Epithelial cell of proximal tubule (primary cell): ENCODE results near the gene CLEC1A. TPM values are rescaled to one million over a fixed set of nuclear protein-coding genes. Genes with fewer than 3 reads are reported as not detected.

Source experiments
- DNase-seq: peaks from one replicate; pipeline ENCODE4 v3.0.0-alpha.2; 2011; ENCODE audit warnings: low read depth
- H3K4me3 ChIP-seq: 2 replicates; pipeline ENCODE4 v1.5.1; 2011; ENCODE audit warnings: low read depth, mild to moderate bottlenecking, low read length
- CTCF ChIP-seq: conservative IDR thresholded peaks from 2 replicates; pipeline ENCODE4 v1.5.1; 2012; ENCODE audit warnings: low read depth, mild to moderate bottlenecking, low read length
- total RNA-seq: library from RNA; depleted of rRNA; stranded (reverse); fragments of >200 nt; gene quantifications from 2 replicates; pipeline ENCODE4 v1.2.3, GENCODE V29; 2015

CLEC1A gene
- total RNA-seq, 1 donor from 2014 or later, result not detected

GRCh38 chr12:10132850-10133370 lies 34.1 kb upstream of the CLEC1A start:
- no peak for TF ChIP-seq CTCF
- DNase-seq, result no peak
- H3K4me3 ChIP-seq, result no peak overlapping the region

DNA sequence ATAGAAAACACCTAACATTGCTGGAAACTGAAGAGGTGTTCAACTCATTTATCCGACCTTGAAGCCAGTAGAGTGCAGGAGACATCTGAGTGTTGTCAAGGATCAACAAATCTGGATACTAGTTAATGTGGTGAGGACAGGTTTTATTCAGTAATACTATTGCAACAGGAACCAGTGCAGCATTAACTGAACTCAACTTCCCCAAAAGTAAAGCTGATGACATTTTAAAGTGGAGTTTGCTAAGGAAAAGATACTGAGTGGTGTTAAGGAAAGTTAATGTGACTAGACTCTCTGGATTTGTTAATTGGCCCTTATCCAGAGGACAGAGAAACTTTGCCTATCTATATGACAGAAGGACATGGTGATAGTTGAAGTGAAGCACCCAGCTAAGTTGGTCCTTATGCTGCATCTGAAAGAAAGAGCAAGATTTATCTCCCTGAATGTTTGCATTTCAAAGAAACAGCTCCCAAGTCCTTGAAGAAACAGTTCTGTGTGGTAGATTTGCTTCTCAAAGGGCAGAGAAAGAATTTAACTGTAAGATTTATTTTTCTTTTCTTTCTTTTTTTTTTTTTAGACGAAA lies 32.4 kb upstream of the CLEC1A start:
- TF ChIP-seq CTCF, result no peak
- DNase-seq, result no peak
- no peak overlapping the region for H3K4me3 ChIP-seq

GRCh38 chr12:10130042-10130441 lies 31.3 kb upstream of the CLEC1A start, which contains the start of gene CLEC7A:
TSS of gene CLEC7A (minus strand) at chr12:10130199. CDS start at chr12:10130082, 117 bp downstream.
- H3K4me3 ChIP-seq, result no peak within 1 kb of the TSS
- no peak for DNase-seq
- TF ChIP-seq CTCF, result no peak

DNA sequence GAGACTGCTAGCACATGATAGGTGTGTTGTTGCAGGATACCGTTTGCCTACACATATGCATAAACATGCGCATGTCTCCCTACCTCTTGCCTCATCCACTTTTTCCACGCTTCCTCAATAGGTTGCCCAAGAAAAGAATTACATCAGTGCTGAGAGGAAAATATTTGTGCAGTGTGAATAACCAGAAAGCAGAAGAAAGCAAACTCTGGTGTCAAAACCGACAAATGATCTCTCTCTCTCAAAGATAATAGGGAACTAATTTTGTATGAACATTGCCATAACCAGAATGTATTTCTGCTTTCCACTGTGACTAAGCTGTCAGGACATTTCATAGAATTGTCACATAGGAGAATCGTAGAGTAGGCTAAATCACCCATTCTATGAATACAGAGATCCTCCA lies 29.9 kb upstream of the CLEC1A start:
- no peak for TF ChIP-seq CTCF
- H3K4me3 ChIP-seq, result no peak overlapping the region
- no peak for DNase-seq

DNA sequence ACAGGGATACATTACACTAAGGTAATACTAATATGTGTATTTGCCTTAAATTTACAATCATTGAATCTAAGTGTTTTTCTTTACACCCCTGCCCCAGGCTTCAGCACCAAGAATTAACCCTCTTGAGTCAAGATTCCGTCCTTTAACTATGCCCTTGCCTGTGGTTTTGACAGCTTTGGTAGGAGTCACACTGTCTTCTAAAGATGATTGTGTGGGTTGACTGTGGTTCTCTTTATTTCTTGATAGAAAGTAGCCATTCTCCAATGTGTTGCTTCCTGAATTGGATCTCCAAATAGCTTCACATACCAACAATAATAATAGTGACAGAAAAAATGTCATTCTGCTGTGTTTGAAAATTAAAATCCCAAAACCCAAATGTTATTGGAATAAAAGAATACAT lies 27.6 kb upstream of the CLEC1A start:
- no peak for TF ChIP-seq CTCF
- no peak overlapping the region for H3K4me3 ChIP-seq
- no peak for DNase-seq

DNA sequence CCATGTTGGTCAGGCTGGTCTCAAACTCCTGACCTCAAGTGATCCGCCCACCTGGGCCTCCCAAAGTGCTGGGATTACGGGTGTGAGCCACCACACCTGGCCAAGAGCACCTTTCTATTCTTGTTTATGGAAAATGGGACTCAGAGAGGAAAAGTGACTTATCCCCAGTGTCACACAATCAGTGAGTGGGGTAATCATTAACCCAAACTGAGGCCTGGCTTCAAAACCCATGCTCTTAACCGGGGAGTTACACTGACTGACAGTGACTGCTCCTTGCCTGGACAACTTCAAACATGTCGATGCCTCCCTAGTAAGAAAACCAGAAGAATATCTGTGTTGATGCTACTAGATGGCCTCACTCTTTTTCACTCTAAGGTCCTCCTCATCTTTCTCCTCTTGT lies 23.9 kb upstream of the CLEC1A start:
- H3K4me3 ChIP-seq, result no peak overlapping the region
- TF ChIP-seq CTCF, result no peak
- no peak for DNase-seq

- no peak for DNase-seq
- H3K4me3 ChIP-seq, result no peak overlapping the region
- no peak for TF ChIP-seq CTCF
Observed at GRCh38 chr12:10121278-10121677, 22.5 kb upstream of the CLEC1A start.
